GM21360 (cell line): ENCODE results near the gene SNED1.
"Not testable (repeated sequence)": the region's sequence is repeated elsewhere in the genome, so short reads cannot be mapped to it uniquely, and the experiment has no call there.

Experiments
- ATAC-seq: cut with Tn5 transposase; IDR thresholded peaks from one replicate; pipeline ENCODE4 v1.9.1; 2021; ENCODE audit warnings: mild to moderate bottlenecking, moderate library complexity; ENCODE audit not compliant: unreplicated experiment

The SNED1 gene

GRCh38 chr2:240972201-240972600, 26.2 kb upstream of the SNED1 start:
- no peak for ATAC-seq

GRCh38 chr2:240972636-240973521, 25.5 kb upstream of the SNED1 start:
- no peak for ATAC-seq

- no peak for ATAC-seq
Observed at GRCh38 chr2:240974771-240975572, 23.4 kb upstream of the SNED1 start.

GRCh38 chr2:240975903-240976302, 22.5 kb upstream of the SNED1 start:
- ATAC-seq: not testable (repeated sequence)

GRCh38 chr2:240981280-240981679, 17.1 kb upstream of the SNED1 start:
- ATAC-seq: no peak

- no peak for ATAC-seq
Observed at GRCh38 chr2:240981871-240982800, 16.3 kb upstream of the SNED1 start.

GRCh38 chr2:240982821-240983281, 15.6 kb upstream of the SNED1 start:
- no peak for ATAC-seq

- no peak for ATAC-seq
Observed at GRCh38 chr2:240983361-240983995, 14.9 kb upstream of the SNED1 start.

GRCh38 chr2:240983996-240984498, 14.4 kb upstream of the SNED1 start:
- no peak for ATAC-seq

- no peak for ATAC-seq
Observed at GRCh38 chr2:240985881-240986786, 12.3 kb upstream of the SNED1 start.

GRCh38 chr2:240986787-240987411, 11.5 kb upstream of the SNED1 start:
- ATAC-seq: no peak

GRCh38 chr2:240987588-240987987, 10.8 kb upstream of the SNED1 start:
- ATAC-seq: no peak

GRCh38 chr2:240988146-240988545, 10.3 kb upstream of the SNED1 start:
- ATAC-seq: no peak

GRCh38 chr2:240988571-240989271, 9.7 kb upstream of the SNED1 start:
- ATAC-seq: no peak

GRCh38 chr2:240989451-240990265, 8.8 kb upstream of the SNED1 start:
- ATAC-seq: no peak

- no peak for ATAC-seq
Observed at GRCh38 chr2:240990266-240990529, 8.2 kb upstream of the SNED1 start.

- ATAC-seq: no peak
Observed at GRCh38 chr2:240990726-240991377, 7.6 kb upstream of the SNED1 start.
